ENCODE measurements around the gene ZNF474. TPM values are rescaled to one million over a fixed set of nuclear protein-coding genes. Genes with fewer than 3 reads are reported as not detected.

Gene ZNF474
- 0.28 TPM in 1 of 2 replicates, not detected in the other for total RNA-seq

DNA sequence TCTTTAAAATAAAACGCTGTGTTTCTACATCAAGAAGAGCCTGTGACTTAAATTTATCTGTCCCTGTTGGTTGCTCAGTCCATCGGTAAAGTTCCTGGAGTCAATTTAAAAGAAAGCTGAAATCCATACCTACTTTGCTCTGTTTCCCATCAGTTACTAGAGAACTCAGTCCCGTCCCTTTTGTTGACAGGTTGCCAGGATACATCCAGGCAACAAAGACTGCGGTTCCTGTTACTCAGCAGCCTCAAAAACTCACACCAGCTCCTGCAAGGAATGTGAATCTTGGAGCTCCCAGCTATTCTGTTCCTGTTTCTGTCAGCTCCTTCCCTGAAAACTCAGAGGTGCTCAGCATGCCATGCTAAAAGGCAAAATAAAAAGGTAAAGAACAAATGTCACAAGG, at the start of gene ZNF474:
Gene ZNF474 (plus strand): TSS at position 241 of the 400 bp plus-strand sequence. CDS start 22,445 bp downstream, outside the sequence.

Other genes starting within 250 kb of the ZNF474 start
- 29.0 and 41.6 TPM in 2 replicates for gene SRFBP1, start 167.6 kb upstream of the ZNF474 start, total RNA-seq
- 0.34 and 17.3 TPM in 2 replicates for gene LOX, start 51.3 kb upstream of the ZNF474 start, total RNA-seq
- gene SNCAIP, start 182.7 kb downstream of the ZNF474 start, total RNA-seq: under 0.01 and 0.07 TPM in 2 replicates